Testis (tissue), 2 donors: Measurements from ENCODE around the gene NAB2.

Experiments used
- POLR2A ChIP-seq: fragments of 450-650 bp; IDR thresholded peaks from one replicate; pipeline ENCODE4 v1.6.1; 2017; ENCODE audit warnings: antibody characterized with exemption, mild to moderate bottlenecking, moderate library complexity
- TF ChIP-seq, protein P1 (sequence below), 3 experiments: fragments of 450-650 bp in 2 of 3; fragments of 200-600 bp in 1 of 3; sonication (generic) in 1 of 3; IDR thresholded peaks; one replicate each; pipeline ENCODE4 v1.5.1; 2016 to 2019; ENCODE audit warnings: antibody characterized with exemption in 3 of 3, mild to moderate bottlenecking in 2 of 3, moderate library complexity in 1 of 3

DNA sequence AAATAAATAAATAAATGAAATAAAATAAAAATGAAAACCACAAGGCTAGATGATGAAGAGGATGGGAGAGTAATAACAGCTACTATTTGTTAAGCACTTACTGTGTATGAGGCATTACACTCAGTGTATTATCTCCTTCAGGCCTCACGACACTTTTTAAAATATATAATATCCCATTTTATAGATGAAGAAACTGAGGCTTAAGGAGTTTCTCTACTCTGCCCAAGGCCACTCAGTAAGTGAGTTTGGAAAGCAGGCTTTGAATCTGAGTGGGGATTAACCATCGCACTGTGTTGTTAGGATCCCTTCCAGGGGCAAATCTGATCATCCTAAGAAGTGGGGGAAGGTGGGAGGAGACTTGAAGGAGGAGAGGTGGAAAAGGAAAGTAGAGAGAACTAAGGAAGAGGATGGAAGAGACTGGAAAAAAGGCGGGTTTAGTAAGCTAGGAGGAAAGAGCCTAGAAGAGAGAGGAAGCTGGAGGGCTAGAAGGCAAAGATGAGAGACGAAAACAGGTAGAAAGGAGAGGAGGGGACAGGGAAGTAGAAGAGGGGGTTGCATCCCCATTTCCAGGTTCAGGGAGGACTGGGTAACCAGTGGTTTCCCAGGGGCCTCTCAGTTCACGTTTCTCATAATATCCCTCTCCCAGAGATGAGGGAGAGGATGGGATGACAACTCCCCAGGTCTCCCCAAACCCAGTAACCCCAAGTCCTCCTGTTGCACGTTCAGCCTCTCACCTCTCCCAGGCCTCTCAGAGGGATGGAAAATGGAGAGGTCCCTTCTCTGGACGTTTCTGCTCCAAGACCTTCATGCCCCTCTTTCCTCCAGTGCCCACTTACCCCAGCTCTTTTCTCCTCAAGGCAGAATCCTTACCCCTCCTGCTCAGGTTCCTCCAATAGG is 20.5 kb downstream of the NAB2 start:
- TF ChIP-seq, protein P1, sequence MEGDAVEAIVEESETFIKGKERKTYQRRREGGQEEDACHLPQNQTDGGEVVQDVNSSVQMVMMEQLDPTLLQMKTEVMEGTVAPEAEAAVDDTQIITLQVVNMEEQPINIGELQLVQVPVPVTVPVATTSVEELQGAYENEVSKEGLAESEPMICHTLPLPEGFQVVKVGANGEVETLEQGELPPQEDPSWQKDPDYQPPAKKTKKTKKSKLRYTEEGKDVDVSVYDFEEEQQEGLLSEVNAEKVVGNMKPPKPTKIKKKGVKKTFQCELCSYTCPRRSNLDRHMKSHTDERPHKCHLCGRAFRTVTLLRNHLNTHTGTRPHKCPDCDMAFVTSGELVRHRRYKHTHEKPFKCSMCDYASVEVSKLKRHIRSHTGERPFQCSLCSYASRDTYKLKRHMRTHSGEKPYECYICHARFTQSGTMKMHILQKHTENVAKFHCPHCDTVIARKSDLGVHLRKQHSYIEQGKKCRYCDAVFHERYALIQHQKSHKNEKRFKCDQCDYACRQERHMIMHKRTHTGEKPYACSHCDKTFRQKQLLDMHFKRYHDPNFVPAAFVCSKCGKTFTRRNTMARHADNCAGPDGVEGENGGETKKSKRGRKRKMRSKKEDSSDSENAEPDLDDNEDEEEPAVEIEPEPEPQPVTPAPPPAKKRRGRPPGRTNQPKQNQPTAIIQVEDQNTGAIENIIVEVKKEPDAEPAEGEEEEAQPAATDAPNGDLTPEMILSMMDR (IDR thresholded peaks at IDR 0.05): no peak
- TF ChIP-seq POLR2A: no peak
